GM18861 (cell line): Measurements from ENCODE around the gene GPR158.

Experiments
- ATAC-seq: cut with Tn5 transposase; IDR thresholded peaks from one replicate; pipeline ENCODE4 v1.9.1; 2021; ENCODE audit not compliant: unreplicated experiment

Gene GPR158

DNA sequence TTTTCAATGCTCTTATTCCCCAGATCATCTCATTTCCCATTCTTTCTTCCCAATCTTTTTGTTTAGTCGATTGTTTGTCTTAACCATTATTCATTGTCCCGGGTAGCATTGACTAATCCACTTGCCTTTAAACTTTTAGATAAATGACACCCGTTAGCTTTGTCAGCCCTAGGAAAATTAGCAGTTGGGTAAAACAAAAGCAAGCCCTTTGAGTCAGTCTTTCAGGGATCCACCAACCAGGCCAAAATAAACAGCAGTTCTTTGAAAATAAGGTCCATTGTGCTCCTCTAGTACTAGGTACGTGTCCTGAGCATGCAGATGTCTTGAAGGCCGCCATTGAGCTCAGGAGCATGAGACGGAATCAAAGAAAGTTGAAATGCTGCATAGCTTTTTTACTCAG is 389.6 kb downstream of the GPR158 start:
- ATAC-seq, result no peak

GRCh38 chr10:25565570-25565969 is 390.8 kb downstream of the GPR158 start:
- no peak for ATAC-seq

GRCh38 chr10:25573316-25573715 is 398.5 kb downstream of the GPR158 start:
- ATAC-seq, result no peak

DNA sequence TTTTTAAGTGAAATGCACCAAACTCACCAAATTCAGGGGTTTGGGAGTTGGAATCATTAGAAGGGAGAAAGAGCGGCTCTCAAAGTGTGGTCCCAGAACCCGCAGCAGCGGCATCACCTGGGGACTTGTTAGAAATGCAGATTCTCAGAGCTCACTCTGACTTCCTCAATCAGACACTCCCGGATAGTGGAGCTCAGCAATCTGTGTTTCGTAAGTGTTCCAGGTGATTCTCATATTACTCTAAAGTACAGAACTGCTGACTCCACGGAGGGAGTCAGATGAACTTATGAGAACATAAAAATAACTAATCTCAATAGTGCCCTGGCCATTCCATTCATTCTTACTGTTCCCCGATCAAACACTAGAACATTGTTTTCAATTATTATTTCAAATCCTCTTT is 400.5 kb downstream of the GPR158 start:
- ATAC-seq, result no peak

GRCh38 chr10:25578061-25578460 is 403.3 kb downstream of the GPR158 start:
- no peak for ATAC-seq

DNA sequence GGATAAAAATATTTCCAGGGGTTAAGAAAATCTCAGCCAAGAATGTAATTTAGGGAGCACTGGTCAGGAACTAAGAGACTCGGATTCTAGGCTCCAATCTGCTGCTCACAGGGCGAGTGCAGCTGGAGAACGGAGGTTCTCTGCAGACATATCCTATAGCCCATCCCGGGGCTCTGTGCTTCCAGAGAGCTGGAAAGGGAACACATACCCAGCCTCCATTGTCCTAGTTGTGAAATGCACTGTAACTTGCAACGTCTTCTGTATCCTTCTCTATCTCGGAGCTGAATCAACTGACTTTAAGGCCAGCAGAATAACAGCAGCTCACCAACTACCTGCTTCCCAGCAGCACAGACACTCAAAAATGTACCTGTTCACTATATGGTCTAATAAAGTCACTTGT is 408.2 kb downstream of the GPR158 start:
- ATAC-seq, result no peak

- ATAC-seq, result no peak
Measured at GRCh38 chr10:25600651-25601050, 425.9 kb downstream of the GPR158 start.

DNA sequence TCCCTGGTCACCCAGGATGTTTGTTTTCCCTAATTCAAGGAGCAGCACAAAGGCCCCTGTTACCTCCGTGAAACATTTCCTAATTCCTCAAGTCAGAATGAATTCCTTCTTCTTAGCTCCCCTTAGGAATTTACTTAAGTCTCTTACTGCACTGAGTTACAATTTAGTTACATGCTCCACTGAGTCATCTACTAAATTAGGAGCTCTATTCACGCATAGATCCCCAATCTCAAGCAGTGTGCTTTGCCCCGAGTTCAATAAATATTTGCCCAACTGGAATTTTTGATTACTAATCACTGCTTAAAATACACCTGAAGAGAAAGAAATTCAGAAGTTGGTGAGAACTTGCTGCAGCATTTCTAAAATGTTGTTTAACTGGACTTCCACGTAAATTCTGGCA is 429.8 kb downstream of the GPR158 start:
- no peak for ATAC-seq

- no peak for ATAC-seq
Measured at GRCh38 chr10:25614652-25615051, 439.9 kb downstream of the GPR158 start.

- ATAC-seq, result no peak
Measured at GRCh38 chr10:25615926-25616325, 441.1 kb downstream of the GPR158 start.

GRCh38 chr10:25616903-25617592 is 442.2 kb downstream of the GPR158 start:
- no peak for ATAC-seq

DNA sequence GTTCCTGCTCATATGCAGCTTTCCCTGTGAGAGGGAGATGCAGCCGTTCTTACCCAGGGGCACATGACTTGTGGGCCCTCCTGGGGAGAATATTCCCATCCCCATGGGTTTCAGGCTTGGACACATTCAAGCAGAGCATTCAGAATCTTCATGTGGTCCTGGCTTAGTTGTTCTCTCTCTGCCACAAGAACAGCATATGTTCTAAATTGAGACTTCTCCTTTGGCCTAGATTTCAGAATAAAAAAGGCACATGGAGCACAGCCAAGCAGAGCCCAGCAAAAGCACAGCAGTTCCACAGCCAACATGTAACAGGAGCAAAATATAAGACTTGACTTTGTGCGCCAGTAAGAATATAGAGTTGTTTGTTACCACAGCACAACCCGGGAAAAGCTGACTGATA is 452.8 kb downstream of the GPR158 start:
- ATAC-seq, result no peak

GRCh38 chr10:25629333-25629732 is 454.5 kb downstream of the GPR158 start:
- ATAC-seq, result no peak

DNA sequence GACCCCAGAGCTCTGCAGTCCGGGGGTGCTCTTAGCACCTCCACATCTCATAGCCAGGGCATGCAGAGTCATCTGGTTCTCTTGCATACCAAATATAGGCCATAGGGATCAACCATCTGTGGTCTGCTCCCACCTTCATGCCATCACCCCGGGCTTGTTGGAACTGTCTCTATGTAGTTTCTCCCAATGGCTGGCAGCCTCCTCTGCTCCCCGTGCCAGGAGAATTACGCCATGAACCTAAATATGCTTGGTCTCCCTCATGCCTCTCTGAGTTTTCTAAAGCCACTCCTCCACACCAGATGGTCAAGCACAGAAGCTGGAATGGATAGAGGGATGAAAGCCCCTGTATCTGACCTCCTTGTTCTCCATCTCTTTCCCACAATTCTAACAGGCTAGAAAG is 456.7 kb downstream of the GPR158 start:
- no peak for ATAC-seq

- ATAC-seq, result no peak
Measured at GRCh38 chr10:25632802-25633201, 458.0 kb downstream of the GPR158 start.

- ATAC-seq, result no peak
Measured at GRCh38 chr10:25633542-25633941, 458.7 kb downstream of the GPR158 start.

DNA sequence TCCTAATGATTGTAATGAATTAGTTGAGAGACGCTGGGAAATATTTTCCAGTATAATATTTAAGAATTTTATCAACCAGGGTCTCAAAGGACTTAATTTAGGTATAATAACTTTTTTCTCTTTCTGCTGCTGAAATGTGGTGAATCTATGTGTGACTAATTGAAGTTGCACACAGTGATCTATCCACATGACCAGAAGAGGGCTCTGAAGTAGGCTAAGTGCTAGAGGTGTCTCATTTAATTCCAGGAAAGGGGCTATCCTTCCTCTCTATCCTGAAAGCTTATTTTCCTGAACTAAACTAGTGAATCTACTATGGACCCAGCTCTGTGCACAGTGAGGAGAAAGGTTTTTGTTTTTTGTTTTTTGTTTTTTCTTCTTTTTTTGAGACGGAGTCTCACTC is 464.8 kb downstream of the GPR158 start:
- no peak for ATAC-seq

DNA sequence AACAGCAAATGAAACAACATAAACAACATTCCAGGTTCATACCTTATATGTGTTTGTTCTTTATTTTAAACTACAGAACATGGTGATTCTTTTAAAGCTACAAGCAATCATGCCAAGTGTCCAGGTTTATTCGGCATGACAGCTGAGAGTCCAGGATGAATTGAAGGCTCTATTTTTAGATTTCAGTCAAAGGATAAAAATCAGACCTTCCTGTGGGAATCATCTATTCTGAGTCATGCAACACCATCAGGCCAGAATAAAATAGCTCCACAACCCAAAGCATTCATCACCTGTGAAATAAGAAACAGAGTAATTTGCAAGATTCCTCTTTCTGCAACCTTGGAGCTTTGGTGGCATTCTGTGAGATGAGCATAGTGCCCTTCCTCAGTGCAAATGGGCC is 466.8 kb downstream of the GPR158 start:
- no peak for ATAC-seq

DNA sequence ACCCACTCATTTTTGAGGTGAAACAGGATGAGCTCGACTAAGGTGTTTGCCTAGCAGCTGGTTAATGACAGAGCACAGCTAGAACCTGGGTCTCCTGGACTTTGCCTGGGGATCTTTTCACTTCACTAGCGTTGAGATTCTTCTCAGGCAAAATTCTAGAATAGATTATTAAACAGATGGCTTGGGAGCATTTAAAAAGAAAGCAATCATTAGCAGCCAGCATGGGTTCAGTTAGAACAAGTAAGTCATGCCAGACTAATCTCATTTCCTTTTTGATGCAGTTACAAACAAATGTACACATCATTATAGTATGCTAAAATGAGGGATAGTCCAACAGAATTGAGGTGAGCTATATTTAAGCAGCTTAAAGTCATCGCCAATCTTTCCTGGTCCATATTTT is 467.9 kb downstream of the GPR158 start:
- ATAC-seq, result no peak

DNA sequence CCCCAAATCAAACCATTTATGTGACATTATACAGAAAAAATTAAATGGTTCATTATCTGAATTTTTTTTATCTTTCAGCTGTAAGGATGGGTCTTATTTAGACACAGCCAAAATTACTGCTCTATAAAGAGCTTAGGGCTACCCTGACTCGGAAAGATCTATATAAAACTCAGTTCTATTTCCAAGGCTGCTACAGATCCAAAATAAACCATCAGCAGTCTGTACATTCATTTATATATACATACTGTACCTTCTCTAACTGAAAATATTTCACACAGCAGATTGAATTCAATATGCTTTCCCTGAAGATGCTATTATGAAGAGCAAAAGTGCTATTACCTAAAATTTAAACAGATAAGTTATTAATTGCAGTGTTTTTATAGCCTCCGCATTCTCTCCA is 471.6 kb downstream of the GPR158 start:
- ATAC-seq, result no peak

DNA sequence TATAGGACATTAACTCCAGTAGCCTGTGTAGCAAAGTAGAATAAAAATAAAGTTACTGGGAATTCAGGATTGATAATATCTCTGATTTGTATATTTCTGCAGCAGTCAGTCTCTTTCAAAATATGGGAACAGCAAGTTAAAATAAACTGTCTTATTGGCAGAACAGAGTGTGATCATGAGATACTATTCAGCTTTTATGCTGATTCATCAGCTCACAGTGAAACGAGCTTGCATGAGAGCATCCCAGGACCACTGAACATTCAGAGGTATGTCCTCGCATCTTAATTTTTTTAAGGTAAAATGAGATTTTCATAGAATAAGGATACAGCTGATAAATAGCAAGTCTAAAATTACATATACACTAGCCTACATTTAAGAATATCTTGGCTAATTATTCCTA is 476.7 kb downstream of the GPR158 start:
- ATAC-seq, result no peak
